ENCODE data around the gene INTS6.

INTS6 gene

GRCh38 chr13:51405176-51405575 is 47.7 kb downstream of the INTS6 start:
- DNase-seq, result no peak

GRCh38 chr13:51397262-51397941 is 55.4 kb downstream of the INTS6 start:
- DNase-seq, result no peak

GRCh38 chr13:51396352-51396751 is 56.5 kb downstream of the INTS6 start:
- DNase-seq, result no peak

GRCh38 chr13:51394724-51395123 is 58.1 kb downstream of the INTS6 start:
- DNase-seq, result no peak

- DNase-seq, result no peak
Measured at GRCh38 chr13:51385114-51385513, 67.7 kb downstream of the INTS6 start.

GRCh38 chr13:51380269-51380668 is 72.6 kb downstream of the INTS6 start:
- DNase-seq, result no peak

GRCh38 chr13:51373451-51373850 is 79.4 kb downstream of the INTS6 start:
- no peak for DNase-seq

GRCh38 chr13:51371768-51372399 is 81.0 kb downstream of the INTS6 start:
- DNase-seq, result no peak

GRCh38 chr13:51370811-51371210 is 82.0 kb downstream of the INTS6 start:
- no peak for DNase-seq

GRCh38 chr13:51370116-51370515 is 82.7 kb downstream of the INTS6 start:
- no peak for DNase-seq

GRCh38 chr13:51364404-51365008 is 88.3 kb downstream of the INTS6 start:
- DNase-seq, result no peak

GRCh38 chr13:51363625-51364024 is 89.2 kb downstream of the INTS6 start:
- DNase-seq, result no peak

- no peak for DNase-seq
Measured at GRCh38 chr13:51361106-51361505, 91.7 kb downstream of the INTS6 start.

GRCh38 chr13:51360489-51360888 is 92.3 kb downstream of the INTS6 start:
- DNase-seq, result no peak

- DNase-seq, result no peak
Measured at GRCh38 chr13:51359352-51359751, 93.5 kb downstream of the INTS6 start.

- DNase-seq, result no peak
Measured at GRCh38 chr13:51357928-51358595, 94.8 kb downstream of the INTS6 start.

- no peak for DNase-seq
Measured at GRCh38 chr13:51355217-51355616, 97.6 kb downstream of the INTS6 start.

GRCh38 chr13:51349016-51349415 is 103.8 kb downstream of the INTS6 start:
- no peak for DNase-seq

- DNase-seq, result no peak
Measured at GRCh38 chr13:51348069-51348967, 104.5 kb downstream of the INTS6 start.

- no peak for DNase-seq
Measured at GRCh38 chr13:51347099-51347498, 105.7 kb downstream of the INTS6 start.

- no peak for DNase-seq
Measured at GRCh38 chr13:51346397-51346796, 106.4 kb downstream of the INTS6 start.

GRCh38 chr13:51343475-51343874 is 109.4 kb downstream of the INTS6 start:
- DNase-seq, result no peak

GRCh38 chr13:51342706-51343105 is 110.1 kb downstream of the INTS6 start:
- no peak for DNase-seq
